Activated naive CD4-positive, alpha-beta T cell treated with anti-CD3 and anti-CD28 coated beads for 36 hours (primary cell): ENCODE data around the gene SH3GLB2. TPM values are rescaled to one million over a fixed set of nuclear protein-coding genes. Genes with fewer than 3 reads are reported as not detected.

Experiments
- CTCF ChIA-PET: fragments of 350-600 bp; sonication (Branson Sonifier 250); formaldehyde crosslinking; loops from one replicate; lab custom pipeline; 2021; ENCODE audit warnings: antibody characterized with exemption; lab: Charles Lee
- DNase-seq: peaks from one replicate; pipeline ENCODE4 v3.0.0-alpha.2; 2020
- H3K27ac Mint-ChIP-seq: one replicate; pipeline ENCODE4 v1.8.0; 2021; ENCODE audit warnings: mild to moderate bottlenecking, mixed read lengths
- H3K27me3 Mint-ChIP-seq: one replicate; pipeline ENCODE4 v1.8.0; 2021; ENCODE audit warnings: low read depth, mixed read lengths
- H3K36me3 Mint-ChIP-seq: one replicate; pipeline ENCODE4 v1.8.0; 2021; ENCODE audit warnings: low read depth, mixed read lengths
- H3K4me1 Mint-ChIP-seq: one replicate; pipeline ENCODE4 v1.8.0; 2021; ENCODE audit warnings: low read depth, mixed read lengths
- H3K4me3 Mint-ChIP-seq: one replicate; pipeline ENCODE4 v1.8.0; 2021; ENCODE audit warnings: mild to moderate bottlenecking, moderate library complexity, mixed read lengths
- H3K9me3 Mint-ChIP-seq: one replicate; pipeline ENCODE4 v1.8.0; 2021; ENCODE audit warnings: mixed read lengths
- intact Hi-C: fragments of 100-400 bp; cut with micrococcal nuclease; formaldehyde crosslinking; loops from one replicate; pipeline ENCODE4 v1.15.1; 2023
- total RNA-seq, 2 experiments: library from RNA; stranded (reverse); gene quantifications; one replicate each; pipeline ENCODE4 v1.2.3, GENCODE V29; 2021

The SH3GLB2 gene
- 10 to 100 TPM; 38.0 to 38.2 TPM for total RNA-seq

- Mint-ChIP-seq H3K27me3 (no peaks in the 10 kb centered on the region), H3K9me3 (no peaks in the 10 kb centered on the region), H3K36me3 (no peaks in the 10 kb centered on the region), H3K27ac (no peak within 1 kb of the TSS), H3K4me1 (peaks cover 13% of the 10 kb centered on the region), H3K4me3 (peak within 1 kb of the TSS; percentile 84)
- CTCF ChIA-PET: interaction anchor here (0.6 to 1.1 kb wide), 4 partner anchors 10 to 452 kb away, joined by 3 to 6 read pairs (median 4); partner anchors contain the start of gene ENDOG
- peak; percentile 95 for DNase-seq
- intact Hi-C loops: loop anchor here (1.0 to 5.0 kb wide), 5 partner anchors 8 to 341 kb away; partner anchors contain the start of genes CRAT, DOLPP1, KYAT1 and LRRC8A
Observed at GRCh38 chr9:129028192-129028966, at the start of gene SH3GLB2. Gene SH3GLB2, minus strand, starts transcription at chr9:129028331. Its CDS starts 177 bp downstream, at chr9:129028154.

GRCh38 chr9:129077236-129077635 is 49.1 kb upstream of the SH3GLB2 start:
- H3K27me3 Mint-ChIP-seq: no peaks in the 10 kb centered on the region
- CTCF ChIA-PET: no interaction called here

GRCh38 chr9:129076640-129077037 is 48.5 kb upstream of the SH3GLB2 start:
- DNase-seq: no peak
- no peaks in the 10 kb centered on the region for H3K9me3 Mint-ChIP-seq
- H3K4me1 Mint-ChIP-seq: peaks cover 14% of the 10 kb centered on the region
- no peak overlapping the region for H3K27ac Mint-ChIP-seq
- H3K36me3 Mint-ChIP-seq: no peaks in the 10 kb centered on the region
- no peak overlapping the region for H3K4me3 Mint-ChIP-seq
- no peaks in the 10 kb centered on the region for H3K27me3 Mint-ChIP-seq
- CTCF ChIA-PET: no interaction called here
- intact Hi-C loops: no loop called here

More at GRCh38 chr9:129077236-129077635, 49.1 kb upstream of the SH3GLB2 start:
- DNase-seq: no peak
- Mint-ChIP-seq H3K9me3 (no peaks in the 10 kb centered on the region), H3K36me3 (no peaks in the 10 kb centered on the region), H3K4me1 (peaks cover 16% of the 10 kb centered on the region), H3K27ac (no peak overlapping the region), H3K4me3 (no peak overlapping the region)
- intact Hi-C loops: no loop called here

GRCh38 chr9:129075996-129076639 is 48.0 kb upstream of the SH3GLB2 start:
- H3K4me1 Mint-ChIP-seq: peaks cover 15% of the 10 kb centered on the region
- no peaks in the 10 kb centered on the region for H3K9me3 Mint-ChIP-seq
- no peak for DNase-seq
- H3K4me3 Mint-ChIP-seq: no peak overlapping the region
- intact Hi-C loops: no loop called here
- CTCF ChIA-PET: no interaction called here
- no peak overlapping the region for H3K27ac Mint-ChIP-seq
- no peaks in the 10 kb centered on the region for H3K27me3 Mint-ChIP-seq
- no peaks in the 10 kb centered on the region for H3K36me3 Mint-ChIP-seq

GRCh38 chr9:129074106-129074505 is 46.0 kb upstream of the SH3GLB2 start:
- CTCF ChIA-PET: no interaction called here
- Mint-ChIP-seq H3K4me3 (no peak overlapping the region), H3K27ac (no peak overlapping the region), H3K27me3 (no peaks in the 10 kb centered on the region), H3K9me3 (no peaks in the 10 kb centered on the region), H3K4me1 (peaks cover 15% of the 10 kb centered on the region), H3K36me3 (no peaks in the 10 kb centered on the region)
- no peak for DNase-seq
- intact Hi-C loops: no loop called here

- intact Hi-C loops: no loop called here
- no peaks in the 10 kb centered on the region for H3K27me3 Mint-ChIP-seq
- no peak for DNase-seq
- no peaks in the 10 kb centered on the region for H3K9me3 Mint-ChIP-seq
- no peak overlapping the region for H3K4me3 Mint-ChIP-seq
- no peak overlapping the region for H3K27ac Mint-ChIP-seq
- H3K4me1 Mint-ChIP-seq: peaks cover 22% of the 10 kb centered on the region
- no peaks in the 10 kb centered on the region for H3K36me3 Mint-ChIP-seq
- CTCF ChIA-PET: no interaction called here
Observed at GRCh38 chr9:129073404-129073803, 45.3 kb upstream of the SH3GLB2 start.

- DNase-seq: no peak
- H3K27me3 Mint-ChIP-seq: no peaks in the 10 kb centered on the region
- no peaks in the 10 kb centered on the region for H3K9me3 Mint-ChIP-seq
- peaks cover 26% of the 10 kb centered on the region for H3K4me1 Mint-ChIP-seq
- intact Hi-C loops: no loop called here
- H3K36me3 Mint-ChIP-seq: no peaks in the 10 kb centered on the region
- H3K4me3 Mint-ChIP-seq: no peak overlapping the region
- no peak overlapping the region for H3K27ac Mint-ChIP-seq
- CTCF ChIA-PET: interaction anchor here (0.6 kb wide), 1 partner anchor 96 kb away, joined by 3 read pairs; no protein-coding TSS in a partner anchor
Observed at GRCh38 chr9:129072171-129072570, 44.0 kb upstream of the SH3GLB2 start.

GRCh38 chr9:129071526-129072126 is 43.5 kb upstream of the SH3GLB2 start:
- peak; percentile 32 for DNase-seq
- CTCF ChIA-PET: no interaction called here
- Mint-ChIP-seq H3K4me3 (no peak overlapping the region), H3K4me1 (peaks cover 26% of the 10 kb centered on the region), H3K36me3 (no peaks in the 10 kb centered on the region), H3K27me3 (no peaks in the 10 kb centered on the region), H3K9me3 (no peaks in the 10 kb centered on the region), H3K27ac (no peak overlapping the region)
- intact Hi-C loops: no loop called here

GRCh38 chr9:129070696-129071525 is 42.8 kb upstream of the SH3GLB2 start:
- Mint-ChIP-seq H3K27me3 (no peaks in the 10 kb centered on the region), H3K4me1 (peaks cover 26% of the 10 kb centered on the region), H3K4me3 (no peak overlapping the region), H3K36me3 (no peaks in the 10 kb centered on the region), H3K27ac (no peak overlapping the region), H3K9me3 (no peaks in the 10 kb centered on the region)
- CTCF ChIA-PET: no interaction called here
- intact Hi-C loops: no loop called here
- DNase-seq: no peak

GRCh38 chr9:129069862-129070641 is 41.9 kb upstream of the SH3GLB2 start:
- intact Hi-C loops: loop anchor here (1.0 kb wide), 1 partner anchor 11 kb away; the partner anchor contains the start of gene DOLPP1
- Mint-ChIP-seq H3K27ac (no peak overlapping the region), H3K36me3 (peaks cover 3% of the 10 kb centered on the region), H3K4me3 (no peak overlapping the region), H3K4me1 (peaks cover 26% of the 10 kb centered on the region), H3K9me3 (no peaks in the 10 kb centered on the region), H3K27me3 (no peaks in the 10 kb centered on the region)
- no peak for DNase-seq
- CTCF ChIA-PET: interaction anchor here (0.6 to 1.4 kb wide), 2 partner anchors 9 to 207 kb away, joined by 4 read pairs; no protein-coding TSS in a partner anchor
